Breast epithelium (tissue), 3 donors: ENCODE measurements around the gene CHPT1.

Experiments
- POLR2A ChIP-seq: fragments of 450-650 bp; IDR thresholded peaks from one replicate; pipeline ENCODE4 v1.6.1; 2016; ENCODE audit warnings: antibody characterized with exemption, mild to moderate bottlenecking, moderate library complexity
- POLR2AphosphoS5 ChIP-seq, 3 donors: sonication (generic); formaldehyde crosslinking; IDR thresholded peaks; one replicate each; pipeline ENCODE4 v1.6.1; 2017; ENCODE audit warnings: antibody characterized with exemption in 3 of 3
- TF ChIP-seq, protein P1 (sequence below), 3 donors: fragments of 450-650 bp; IDR thresholded peaks; one replicate each; pipeline ENCODE4 v1.5.1; 2016 to 2017; ENCODE audit warnings: antibody characterized with exemption in 3 of 3, mild to moderate bottlenecking in 3 of 3, moderate library complexity in 3 of 3

DNA sequence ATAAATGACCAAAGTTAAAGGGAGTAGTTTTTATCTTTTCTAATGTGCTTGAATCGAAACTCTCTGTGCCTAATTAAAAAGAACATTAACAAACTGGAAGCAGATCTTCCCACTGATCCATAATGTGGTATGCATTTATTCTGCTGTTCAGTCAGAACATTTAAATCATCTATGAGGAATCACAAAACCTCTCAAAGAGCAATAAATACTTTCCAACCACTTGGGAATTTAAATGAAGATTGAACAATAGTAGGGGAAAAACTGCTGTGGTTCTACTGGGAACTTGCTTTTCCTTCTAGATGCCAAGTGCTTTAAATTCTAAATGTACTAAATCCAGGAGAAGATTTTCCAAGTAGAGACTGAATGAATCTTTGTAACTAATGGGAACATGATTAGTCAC is 12.3 kb upstream of the CHPT1 start:
- TF ChIP-seq, protein P1, sequence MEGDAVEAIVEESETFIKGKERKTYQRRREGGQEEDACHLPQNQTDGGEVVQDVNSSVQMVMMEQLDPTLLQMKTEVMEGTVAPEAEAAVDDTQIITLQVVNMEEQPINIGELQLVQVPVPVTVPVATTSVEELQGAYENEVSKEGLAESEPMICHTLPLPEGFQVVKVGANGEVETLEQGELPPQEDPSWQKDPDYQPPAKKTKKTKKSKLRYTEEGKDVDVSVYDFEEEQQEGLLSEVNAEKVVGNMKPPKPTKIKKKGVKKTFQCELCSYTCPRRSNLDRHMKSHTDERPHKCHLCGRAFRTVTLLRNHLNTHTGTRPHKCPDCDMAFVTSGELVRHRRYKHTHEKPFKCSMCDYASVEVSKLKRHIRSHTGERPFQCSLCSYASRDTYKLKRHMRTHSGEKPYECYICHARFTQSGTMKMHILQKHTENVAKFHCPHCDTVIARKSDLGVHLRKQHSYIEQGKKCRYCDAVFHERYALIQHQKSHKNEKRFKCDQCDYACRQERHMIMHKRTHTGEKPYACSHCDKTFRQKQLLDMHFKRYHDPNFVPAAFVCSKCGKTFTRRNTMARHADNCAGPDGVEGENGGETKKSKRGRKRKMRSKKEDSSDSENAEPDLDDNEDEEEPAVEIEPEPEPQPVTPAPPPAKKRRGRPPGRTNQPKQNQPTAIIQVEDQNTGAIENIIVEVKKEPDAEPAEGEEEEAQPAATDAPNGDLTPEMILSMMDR (IDR thresholded peaks at IDR 0.05): no peak
- TF ChIP-seq POLR2A (no peak), POLR2AphosphoS5 (IDR thresholded peaks at IDR 0.05) (no peak)
